ENCODE data around the gene ANO2.

- TF ChIP-seq CTCF (IDR thresholded peaks at IDR 0.05 in 4 of 5, conservative IDR thresholded peaks at IDR 0.05 in 1 of 5): no peak
- no peak for TF ChIP-seq POLR2A (IDR thresholded peaks at IDR 0.05)
These were observed 20.7 kb downstream of the ANO2 start for GRCh38 chr12:5924342-5924741.
